GM21529 (cell line): ENCODE data around the gene DPYD.

ENCODE experiments used
- ATAC-seq: cut with Tn5 transposase; IDR thresholded peaks from one replicate; pipeline ENCODE4 v1.9.1; 2021; ENCODE audit not compliant: unreplicated experiment

DPYD gene

DNA sequence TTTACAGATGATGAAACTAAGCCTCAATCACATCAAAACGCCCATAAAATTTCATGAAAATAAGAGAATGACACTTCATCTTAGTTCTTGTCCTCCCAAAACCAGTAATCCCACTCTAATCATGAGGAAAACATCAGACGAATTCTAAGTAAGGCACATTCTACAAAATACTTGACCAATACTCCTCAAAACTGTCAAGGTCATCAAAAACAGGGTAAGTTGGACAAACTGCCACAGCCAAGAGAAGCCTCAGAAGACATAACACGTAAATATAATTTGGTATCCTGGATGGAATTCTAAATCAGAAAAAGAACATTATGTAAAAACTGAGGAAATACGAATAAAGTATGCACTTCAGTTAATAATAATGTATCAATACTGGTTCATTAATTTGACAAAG, 128.2 kb downstream of the DPYD start:
- ATAC-seq, result no peak

- no peak for ATAC-seq
These were observed 129.6 kb downstream of the DPYD start for GRCh38 chr1:97791251-97791650.

DNA sequence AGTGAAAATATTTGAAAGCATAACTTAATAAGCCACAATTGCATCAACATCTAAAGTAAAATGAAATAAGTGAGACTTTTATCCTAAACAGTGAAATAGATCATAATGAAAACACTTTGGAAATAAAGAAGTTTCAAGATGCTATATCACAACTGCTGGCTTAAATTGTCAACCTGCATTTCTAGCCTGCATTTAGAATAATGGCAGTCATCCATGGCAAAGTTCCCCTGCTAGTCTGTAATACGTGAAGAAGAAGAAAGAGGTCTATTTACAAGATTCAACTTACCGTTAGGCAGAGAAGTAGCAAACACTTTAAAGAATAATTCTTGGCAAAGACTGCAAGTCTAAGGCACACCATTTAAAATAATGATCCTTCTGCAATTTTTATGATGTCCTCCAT, 133.6 kb downstream of the DPYD start:
- no peak for ATAC-seq

DNA sequence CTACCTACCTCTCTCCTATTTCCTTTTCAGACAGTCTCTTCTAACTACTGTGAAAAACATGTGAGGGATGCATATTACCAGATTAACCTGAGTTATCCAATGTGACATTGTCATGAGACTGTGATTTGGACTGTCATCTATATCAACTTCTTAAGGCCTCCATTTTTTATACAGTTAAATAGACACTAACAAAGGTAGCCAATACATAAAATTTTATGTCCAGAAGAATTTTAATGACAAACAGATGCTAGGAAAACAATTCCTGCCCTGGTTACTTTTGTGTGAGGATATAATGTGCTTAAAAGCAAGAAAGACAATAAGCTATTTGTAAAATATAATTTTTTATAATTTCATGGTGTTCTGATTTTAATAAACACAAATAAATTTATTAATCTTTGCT, 136.2 kb downstream of the DPYD start:
- ATAC-seq, result no peak

GRCh38 chr1:97783751-97784150, 137.1 kb downstream of the DPYD start:
- ATAC-seq, result no peak

GRCh38 chr1:97781762-97782337, 139.0 kb downstream of the DPYD start:
- ATAC-seq, result no peak

GRCh38 chr1:97780884-97781283, 139.9 kb downstream of the DPYD start:
- no peak for ATAC-seq

GRCh38 chr1:97778718-97779117, 142.1 kb downstream of the DPYD start:
- ATAC-seq, result no peak

DNA sequence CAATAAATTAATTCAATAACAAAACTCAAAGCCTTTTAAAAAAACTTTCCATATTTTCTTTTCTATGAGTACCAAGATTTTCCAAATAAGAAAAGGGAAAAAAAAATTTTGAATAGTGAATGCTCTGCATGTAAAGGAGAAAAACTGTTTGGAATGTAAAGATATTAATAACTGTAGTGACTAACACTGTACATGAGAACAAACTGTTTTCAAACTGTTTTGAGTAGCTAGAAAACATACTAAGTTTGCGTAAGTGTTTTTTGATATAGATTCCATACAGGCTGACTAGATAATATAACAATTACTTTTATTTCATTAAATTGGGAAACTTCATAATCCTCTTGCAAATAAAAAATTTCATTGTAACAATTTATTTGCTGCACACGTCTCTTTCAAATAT, 150.5 kb downstream of the DPYD start:
- no peak for ATAC-seq

GRCh38 chr1:97767381-97767780, 153.5 kb downstream of the DPYD start:
- no peak for ATAC-seq

GRCh38 chr1:97764991-97765390, 155.8 kb downstream of the DPYD start:
- ATAC-seq, result no peak

DNA sequence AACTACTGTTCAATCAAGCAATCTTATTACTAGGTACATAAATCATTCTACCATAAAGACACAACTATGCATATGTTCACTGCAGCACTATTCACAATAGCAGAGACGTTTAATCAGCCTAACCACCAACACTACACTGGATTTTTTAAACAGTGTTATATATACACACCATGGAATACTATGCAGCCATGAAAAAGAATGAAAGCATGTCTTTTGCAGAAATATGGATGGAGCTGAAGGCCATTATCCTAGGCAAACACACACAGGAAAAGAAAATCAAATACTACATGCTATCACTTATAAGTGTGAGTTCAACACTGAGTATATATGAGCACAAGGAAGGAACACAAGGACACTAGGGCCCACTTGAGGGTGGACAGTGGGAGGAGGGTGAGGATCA, 159.2 kb downstream of the DPYD start:
- no peak for ATAC-seq

DNA sequence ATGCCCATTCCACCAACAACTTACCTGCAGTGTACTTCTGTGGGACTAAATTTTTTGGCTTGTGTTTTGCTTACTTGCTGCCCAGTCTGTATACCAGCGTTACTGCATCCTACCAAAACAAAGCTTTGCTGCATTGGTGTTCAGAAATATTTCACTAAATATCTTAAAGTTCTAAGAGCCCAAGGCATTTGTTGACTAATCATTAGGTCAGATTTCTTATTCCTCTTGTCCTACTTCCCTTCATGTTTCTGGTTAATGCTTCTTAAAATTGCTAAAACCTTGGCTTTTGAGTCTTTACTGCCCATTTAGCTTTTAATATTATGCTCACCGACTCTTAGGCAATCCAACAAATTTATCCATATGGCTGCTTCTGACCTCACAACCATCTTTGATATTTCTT, 161.8 kb downstream of the DPYD start:
- no peak for ATAC-seq

- ATAC-seq, result no peak
These were observed 162.2 kb downstream of the DPYD start for GRCh38 chr1:97758541-97759057.

DNA sequence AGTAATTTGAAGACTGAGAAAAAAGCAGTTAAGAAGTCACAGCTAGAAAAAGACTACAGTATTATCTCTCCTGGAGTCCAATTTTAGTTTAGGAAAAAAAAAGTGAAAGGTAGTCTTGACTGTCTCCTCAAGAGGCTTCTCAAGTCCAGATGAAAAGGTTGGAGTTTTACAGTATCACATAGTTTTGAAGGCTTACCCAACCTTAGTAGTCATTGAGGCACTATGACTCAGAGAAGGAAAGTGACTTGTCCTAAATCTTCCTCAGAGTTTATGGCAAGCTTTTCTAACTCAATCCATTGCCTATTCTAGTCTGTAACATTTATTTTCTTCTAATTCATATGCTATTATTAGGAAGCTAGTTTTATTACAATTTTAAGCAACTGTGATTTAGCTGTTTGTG, 174.9 kb downstream of the DPYD start:
- ATAC-seq, result no peak

- ATAC-seq, result no peak
These were observed 175.9 kb downstream of the DPYD start for GRCh38 chr1:97744977-97745376.

DNA sequence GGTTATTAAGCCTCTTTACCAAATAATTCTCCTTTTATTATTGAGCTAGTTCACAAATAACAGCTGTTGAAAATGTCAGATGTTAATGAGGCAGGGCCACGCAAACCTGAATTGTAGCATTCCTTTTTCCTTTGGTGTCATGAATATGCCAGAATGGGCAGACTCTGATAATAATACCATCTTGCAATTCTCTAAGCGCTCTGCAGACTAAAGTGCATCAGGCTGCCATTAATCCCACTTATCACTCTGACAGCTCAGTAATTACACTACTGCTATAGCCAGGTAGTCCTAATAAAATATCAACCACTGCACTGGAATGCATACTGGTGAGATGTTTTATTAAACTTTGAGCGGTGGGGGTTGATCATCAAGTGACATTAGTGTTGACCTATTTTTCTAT, 177.7 kb downstream of the DPYD start:
- no peak for ATAC-seq

- no peak for ATAC-seq
These were observed 179.9 kb downstream of the DPYD start for GRCh38 chr1:97740891-97741290.

DNA sequence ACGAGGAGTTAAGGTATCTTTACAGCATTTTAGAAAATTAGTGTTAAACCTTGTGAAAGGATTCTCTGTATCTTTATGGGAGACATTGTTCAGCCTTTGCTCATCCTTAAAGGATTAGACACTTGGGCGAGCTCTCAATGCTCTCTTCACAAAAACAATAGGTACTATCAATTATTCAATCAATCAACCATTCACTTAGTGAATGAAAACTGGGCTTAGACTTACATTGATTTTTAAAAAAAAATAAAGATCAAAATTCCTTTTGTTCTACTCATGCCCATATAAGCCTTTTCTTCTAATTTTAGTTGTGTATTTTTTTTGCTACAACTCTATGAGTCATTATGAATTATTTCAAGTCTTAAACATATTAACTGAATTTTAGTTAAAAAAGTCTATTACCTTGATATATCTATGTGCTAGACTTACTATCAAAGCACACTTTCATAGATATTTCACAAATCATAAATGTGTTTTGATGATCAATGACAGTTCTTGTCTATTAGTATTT, 181.2 kb downstream of the DPYD start:
- ATAC-seq, result no peak

DNA sequence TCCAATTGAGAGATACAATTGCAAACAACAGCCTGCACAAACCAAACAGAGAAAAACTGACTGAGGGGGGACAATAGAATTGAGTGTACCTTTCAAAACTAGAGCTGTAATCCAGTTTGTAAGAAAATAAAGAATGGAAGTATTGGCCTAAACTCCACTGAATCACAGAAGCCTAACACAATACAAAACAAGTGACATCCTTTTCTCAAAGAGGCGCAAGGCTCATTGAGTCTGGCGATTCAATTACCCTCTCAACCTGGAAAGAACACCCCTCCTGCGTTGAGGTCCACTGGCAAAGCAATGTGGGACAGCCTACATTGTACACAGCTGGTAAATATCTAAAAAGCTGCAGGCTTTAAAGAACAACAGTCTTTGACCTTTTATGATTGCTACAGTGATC, 182.6 kb downstream of the DPYD start:
- no peak for ATAC-seq

- ATAC-seq, result no peak
These were observed 190.6 kb downstream of the DPYD start for GRCh38 chr1:97730271-97730670.

DNA sequence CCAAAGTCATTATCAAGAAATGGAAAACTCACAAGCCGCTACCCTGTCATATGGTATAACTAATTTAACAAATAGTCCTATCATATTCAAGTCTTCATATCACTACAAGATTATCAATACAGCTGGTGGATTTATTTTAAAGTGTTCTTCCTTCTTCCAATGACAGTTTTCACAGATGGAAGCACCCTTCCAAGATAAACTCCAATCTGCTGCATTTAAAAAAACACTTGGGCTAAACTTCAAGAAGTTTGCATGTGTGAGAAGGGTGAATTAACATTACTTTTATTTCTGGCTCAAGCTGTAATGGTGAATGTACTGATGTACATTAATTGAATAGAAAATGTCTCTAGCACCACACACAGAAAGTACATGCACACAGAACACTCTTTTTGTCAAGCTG, 192.4 kb downstream of the DPYD start:
- no peak for ATAC-seq

DNA sequence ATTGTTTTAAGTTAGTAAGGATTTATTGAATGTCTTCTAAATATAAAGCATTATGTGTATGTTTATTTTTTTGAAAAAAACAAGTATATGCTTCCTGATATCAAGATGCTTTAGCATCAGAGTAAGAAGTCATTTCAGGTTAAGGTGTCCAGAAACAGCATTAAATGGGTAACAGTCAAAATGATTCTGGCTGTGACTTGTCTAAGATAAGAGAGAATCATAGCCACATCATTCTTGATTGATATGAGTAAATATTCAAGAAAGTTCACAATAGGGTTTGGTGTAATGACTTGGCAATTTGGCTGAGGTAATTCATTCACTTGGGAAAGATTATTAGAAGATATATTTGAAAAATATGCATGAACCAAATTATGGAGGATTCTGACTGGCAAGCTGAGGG, 193.8 kb downstream of the DPYD start:
- no peak for ATAC-seq
